NCI-H1092 (cell line): ENCODE data around the gene SLC1A7.

Experiments used
- DNase-seq: peaks from one replicate; lab custom pipeline; 2025; lab: John Stamatoyannopoulos, UW

SLC1A7 gene

GRCh38 chr1:53090227-53091147, 52.0 kb downstream of the SLC1A7 start:
- DNase-seq: no peak

- DNase-seq: no peak
Measured at GRCh38 chr1:53089478-53090226, 52.8 kb downstream of the SLC1A7 start.

- DNase-seq: no peak
Measured at GRCh38 chr1:53088616-53089300, 53.7 kb downstream of the SLC1A7 start.

- no peak for DNase-seq
Measured at GRCh38 chr1:53087332-53088285, 54.8 kb downstream of the SLC1A7 start.

- DNase-seq: no peak
Measured at GRCh38 chr1:53086491-53087070, 55.9 kb downstream of the SLC1A7 start.

- no peak for DNase-seq
Measured at GRCh38 chr1:53085405-53085804, 57.0 kb downstream of the SLC1A7 start.

- no peak for DNase-seq
Measured at GRCh38 chr1:53084589-53084971, 57.9 kb downstream of the SLC1A7 start.

GRCh38 chr1:53083636-53084588, 58.5 kb downstream of the SLC1A7 start:
- DNase-seq: no peak

GRCh38 chr1:53082826-53083455, 59.5 kb downstream of the SLC1A7 start:
- no peak for DNase-seq

GRCh38 chr1:53081384-53082066, 60.9 kb downstream of the SLC1A7 start:
- no peak for DNase-seq

- DNase-seq: no peak
Measured at GRCh38 chr1:53080769-53081168, 61.7 kb downstream of the SLC1A7 start.

- no peak for DNase-seq
Measured at GRCh38 chr1:53080041-53080440, 62.4 kb downstream of the SLC1A7 start.

GRCh38 chr1:53079251-53079650, 63.2 kb downstream of the SLC1A7 start:
- no peak for DNase-seq

GRCh38 chr1:53078333-53079101, 63.9 kb downstream of the SLC1A7 start:
- DNase-seq: no peak

- DNase-seq: no peak
Measured at GRCh38 chr1:53077599-53077965, 64.9 kb downstream of the SLC1A7 start.

GRCh38 chr1:53076721-53077598, 65.5 kb downstream of the SLC1A7 start:
- DNase-seq: no peak

- DNase-seq: no peak
Measured at GRCh38 chr1:53076165-53076564, 66.3 kb downstream of the SLC1A7 start.
